Right lobe of liver (tissue), 6 donors: Measurements from ENCODE around the gene ZAR1. TPM values are rescaled to one million over a fixed set of nuclear protein-coding genes. Genes with fewer than 3 reads are reported as not detected.

Source experiments
- ATAC-seq, 4 donors: fragments of 200-7000 bp; cut with Tn5 transposase; one replicate each; pipeline ENCODE4 v1.9.1; 2020; ENCODE audit warnings: mild to moderate bottlenecking in 4 of 4, moderate library complexity in 4 of 4
- DNase-seq, 3 donors: peaks; one replicate each; pipeline ENCODE4 v3.0.0-alpha.2; 2020
- H3K27ac ChIP-seq, 3 donors: fragments of 200-600 bp; one replicate each; pipeline ENCODE4 v1.8.0; 2022
- H3K27me3 ChIP-seq, 2 donors: fragments of 200-600 bp; one replicate each; pipeline ENCODE4 v1.8.0; 2022
- H3K36me3 ChIP-seq, 4 donors: fragments of 200-600 bp; sonication (generic) in 1 of 4; one replicate each; pipeline versions ENCODE4 v1.5.1 to v1.8.0; 2017 to 2022; ENCODE audit warnings: control low read depth in 1 of 4
- H3K4me1 ChIP-seq, 4 donors: fragments of 200-600 bp; sonication (generic) in 1 of 4; one replicate each; pipeline versions ENCODE4 v1.5.1 to v1.8.0; 2017 to 2022; ENCODE audit warnings: control low read depth in 1 of 4
- H3K4me3 ChIP-seq, 3 donors: fragments of 200-600 bp; one replicate each; pipeline ENCODE4 v1.8.0; 2022
- H3K9me3 ChIP-seq, 4 donors: fragments of 200-600 bp; sonication (generic) in 1 of 4; one replicate each; pipeline versions ENCODE4 v1.5.1 to v1.8.0; 2017 to 2022; ENCODE audit warnings: control low read depth in 1 of 4
- POLR2A ChIP-seq: fragments of 450-650 bp; IDR thresholded peaks from one replicate; pipeline ENCODE4 v1.6.1; 2017; ENCODE audit warnings: antibody characterized with exemption, mild to moderate bottlenecking
- WGBS: methylation state at CpG from one replicate; pipeline ENCODE4 v1.1.6; 2018; ENCODE audit warnings: low coverage, low lambda C conversion rate; ENCODE audit not compliant: insufficient coverage; ENCODE audit errors: missing lambda C conversion rate; 5-methylcytosine and 5-hydroxymethylcytosine counted together
- intact Hi-C, 2 donors: fragments of 100-400 bp; cut with DNase I; formaldehyde crosslinking; loops; one replicate each; pipeline versions ENCODE4 v1.11.2 to v1.14.1; 2022
- total RNA-seq, 6 experiments: library from RNA; depleted of rRNA in 2 of 6; stranded (reverse); fragments of >200 nt in 2 of 6; fragmentation: NEBNext Ultra II Directional in 3 of 6; extraction: Animal tissue kit (Norgen Biotek cat#: 25700) in 3 of 6; gene quantifications; one replicate each; pipeline versions ENCODE4 v1.1.0 to v1.2.4, GENCODE V29; 2016 to 2023
- TF ChIP-seq, protein P1 (sequence below), 4 donors: fragments of 200-600 bp in 3 of 4; fragments of 450-650 bp in 1 of 4; IDR thresholded peaks; one replicate each; pipeline versions ENCODE4 v1.5.1 to v1.8.0; 2016 to 2022; ENCODE audit warnings: antibody characterized with exemption in 4 of 4, mild to moderate bottlenecking in 2 of 4
- donor health status: DM: no; HTN: yes; CAD: no.
- donor health status: DM: no; HTN: no; CAD: no.
- donor health status: DM: no; HTN: no; CAD: no.
- donor health status: DM: no; HTN: yes; CAD: no.
- donor health status: DM: no; HTN: yes; CAD: no.

ZAR1 gene
- total RNA-seq, 6 experiments from 2014 or later, result not detected

DNA sequence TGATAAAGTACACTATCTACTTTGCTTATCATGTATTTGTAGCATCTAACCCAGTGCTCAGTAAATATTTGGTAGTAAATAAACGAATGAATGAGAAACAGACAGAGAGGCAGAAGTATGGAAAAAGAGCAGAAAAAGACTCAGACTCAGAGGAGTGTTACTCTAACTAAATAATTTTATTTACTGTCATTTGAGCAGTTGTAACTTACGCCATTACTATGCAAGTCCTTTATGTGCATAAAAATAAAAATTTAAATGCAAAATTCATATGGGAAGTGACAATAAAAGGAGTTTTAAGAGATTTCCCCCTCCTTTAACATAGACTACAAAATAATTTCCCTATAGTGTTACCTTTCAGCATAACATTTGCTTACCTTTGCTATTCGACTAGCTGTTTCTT is 49.5 kb downstream of the ZAR1 start:
- intact Hi-C loops, result no loop called here
- ATAC-seq (peak in 1 of 4 donors; percentile 12), DNase-seq (no peak)
- TF ChIP-seq, protein P1, sequence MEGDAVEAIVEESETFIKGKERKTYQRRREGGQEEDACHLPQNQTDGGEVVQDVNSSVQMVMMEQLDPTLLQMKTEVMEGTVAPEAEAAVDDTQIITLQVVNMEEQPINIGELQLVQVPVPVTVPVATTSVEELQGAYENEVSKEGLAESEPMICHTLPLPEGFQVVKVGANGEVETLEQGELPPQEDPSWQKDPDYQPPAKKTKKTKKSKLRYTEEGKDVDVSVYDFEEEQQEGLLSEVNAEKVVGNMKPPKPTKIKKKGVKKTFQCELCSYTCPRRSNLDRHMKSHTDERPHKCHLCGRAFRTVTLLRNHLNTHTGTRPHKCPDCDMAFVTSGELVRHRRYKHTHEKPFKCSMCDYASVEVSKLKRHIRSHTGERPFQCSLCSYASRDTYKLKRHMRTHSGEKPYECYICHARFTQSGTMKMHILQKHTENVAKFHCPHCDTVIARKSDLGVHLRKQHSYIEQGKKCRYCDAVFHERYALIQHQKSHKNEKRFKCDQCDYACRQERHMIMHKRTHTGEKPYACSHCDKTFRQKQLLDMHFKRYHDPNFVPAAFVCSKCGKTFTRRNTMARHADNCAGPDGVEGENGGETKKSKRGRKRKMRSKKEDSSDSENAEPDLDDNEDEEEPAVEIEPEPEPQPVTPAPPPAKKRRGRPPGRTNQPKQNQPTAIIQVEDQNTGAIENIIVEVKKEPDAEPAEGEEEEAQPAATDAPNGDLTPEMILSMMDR (IDR thresholded peaks at IDR 0.05), result no peak
- no peak for TF ChIP-seq POLR2A
- Histone ChIP-seq H3K36me3 (peaks cover 0 to 25% (median 9%) of the 10 kb centered on the region in 4 donors), H3K27ac (no peak overlapping the region), H3K27me3 (no peaks in the 10 kb centered on the region), H3K4me1 (peaks cover 0 to 24% (median 0%) of the 10 kb centered on the region in 4 donors), H3K9me3 (no peaks in the 10 kb centered on the region), H3K4me3 (no peak overlapping the region)
- 74% methylated on average over 3 of the region's 3 CpGs for WGBS

DNA sequence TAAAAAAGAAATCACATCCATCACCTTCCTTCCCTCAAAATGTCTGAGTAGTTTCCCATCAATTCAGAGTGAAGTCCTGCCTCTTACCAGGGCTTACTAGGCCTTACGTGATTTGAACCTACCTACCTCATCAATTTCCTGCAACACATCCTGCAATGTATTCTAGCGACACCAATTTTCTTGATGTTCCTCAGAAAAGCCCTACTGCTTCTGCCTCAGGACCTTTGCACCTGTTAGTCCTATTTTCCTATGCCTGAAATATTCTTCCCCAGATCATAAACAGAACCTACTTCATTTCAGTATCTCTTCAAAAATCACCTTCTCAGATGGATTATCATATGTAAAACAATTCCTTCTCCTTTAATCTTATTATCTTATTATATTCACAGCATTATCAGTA is 52.8 kb downstream of the ZAR1 start:
- ATAC-seq, result no peak
- peaks cover 0 to 24% (median 0%) of the 10 kb centered on the region in 4 donors for H3K4me1 ChIP-seq
- no peak overlapping the region for H3K4me3 ChIP-seq
- peaks cover 0 to 23% (median 9%) of the 10 kb centered on the region in 4 donors for H3K36me3 ChIP-seq
- DNase-seq, result no peak
- H3K27ac ChIP-seq, result no peak overlapping the region
- TF ChIP-seq, protein P1 (IDR thresholded peaks at IDR 0.05), result no peak
- H3K9me3 ChIP-seq, result no peaks in the 10 kb centered on the region
- H3K27me3 ChIP-seq, result no peaks in the 10 kb centered on the region
- 100% methylated on average over 2 of the region's 2 CpGs for WGBS
- intact Hi-C loops, result no loop called here

DNA sequence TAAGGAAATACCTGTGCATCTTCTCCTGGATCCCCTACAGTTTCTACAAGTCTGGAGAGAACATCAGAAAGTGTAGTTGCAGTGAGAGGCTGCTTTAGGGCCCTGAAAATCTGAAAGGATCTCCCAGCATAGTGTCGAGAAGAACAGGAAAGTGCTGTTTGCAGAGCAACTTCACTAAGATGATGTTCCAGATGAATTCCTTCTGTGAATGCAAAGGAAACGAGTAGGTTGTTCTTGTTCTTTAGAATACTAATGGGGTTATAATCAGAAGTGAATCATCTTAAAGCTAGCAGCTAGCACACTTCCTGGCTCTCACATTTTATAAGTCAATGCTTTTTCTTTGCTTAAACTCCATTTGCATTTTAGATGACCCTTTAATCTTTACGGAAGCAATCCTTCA is 53.7 kb downstream of the ZAR1 start:
- no peaks in the 10 kb centered on the region for H3K27me3 ChIP-seq
- TF ChIP-seq, protein P1 (IDR thresholded peaks at IDR 0.05), result no peak
- TF ChIP-seq POLR2A, result no peak
- no peaks in the 10 kb centered on the region for H3K9me3 ChIP-seq
- intact Hi-C loops, result no loop called here
- no peak overlapping the region for H3K4me3 ChIP-seq
- peaks cover 0 to 25% (median 9%) of the 10 kb centered on the region in 4 donors for H3K36me3 ChIP-seq
- no peak for ATAC-seq
- WGBS, result 79% methylated on average over 3 of the region's 3 CpGs
- DNase-seq, result no peak
- peaks cover 0 to 17% (median 0%) of the 10 kb centered on the region in 4 donors for H3K4me1 ChIP-seq
- no peak overlapping the region for H3K27ac ChIP-seq

Other genes starting within 250 kb of the ZAR1 start
- gene TEC, start 220.4 kb upstream of the ZAR1 start, total RNA-seq, result 1 to 10 TPM; 1.5 to 4.2 (median 3.0) TPM
- 10 to 100 TPM; 36.4 to 80.6 (median 45.1) TPM for gene SLAIN2, start 148.7 kb upstream of the ZAR1 start, total RNA-seq
- under 1 TPM in 1 of 6 experiments, not detected in 5; 0.22 TPM for gene SLC10A4, start 6.9 kb upstream of the ZAR1 start, total RNA-seq